ENCODE results near the gene ZNF532.

The ZNF532 gene

DNA sequence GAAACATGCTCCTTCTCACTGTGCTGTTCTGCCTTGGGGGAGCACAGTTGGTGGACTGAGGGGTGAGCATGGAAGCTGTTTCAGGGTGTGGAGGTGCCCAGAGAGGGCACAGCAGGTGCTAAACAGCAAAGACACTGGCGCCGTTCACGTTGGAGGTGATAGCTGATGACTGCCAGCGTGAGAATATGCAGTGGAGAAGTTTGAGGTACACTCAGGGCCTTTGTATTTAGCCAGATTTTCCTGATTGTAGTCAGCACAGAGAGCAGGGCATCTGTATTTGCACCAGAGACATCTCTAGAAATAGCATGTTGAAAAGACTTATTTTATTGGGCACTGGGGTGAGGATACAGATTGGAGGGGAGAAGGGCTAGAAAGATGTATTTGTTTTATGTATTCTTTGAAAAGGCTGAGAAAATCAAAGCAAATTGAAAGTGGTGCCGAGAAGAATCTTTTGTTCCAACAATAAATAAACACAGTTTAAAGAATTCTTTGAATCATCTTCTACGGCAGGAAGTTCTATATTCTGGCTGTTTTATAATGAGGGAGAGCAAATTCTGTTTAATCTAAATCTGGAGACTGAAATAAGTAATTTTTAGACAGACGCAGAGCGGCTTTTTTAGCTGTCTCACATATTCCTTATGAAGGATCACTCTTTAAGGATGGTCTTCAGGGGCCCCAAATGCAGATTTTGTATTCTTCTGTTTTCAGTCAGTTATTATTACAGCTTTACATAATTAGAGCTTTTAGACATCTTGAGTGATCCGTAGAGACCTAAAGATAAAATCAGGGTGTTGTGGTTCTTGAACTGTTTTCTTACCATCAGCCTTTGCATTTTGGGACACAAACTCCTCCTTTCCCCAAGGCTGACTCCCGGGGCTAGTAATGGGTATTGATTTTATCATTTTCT, 7.1 kb downstream of the ZNF532 start:
- H3K27ac ChIP-seq: no peak overlapping the region
- TF ChIP-seq ZFX (IDR thresholded peaks at IDR 0.05; ENCODE audit: borderline replicate concordance): no peak
- TF ChIP-seq, protein P1, sequence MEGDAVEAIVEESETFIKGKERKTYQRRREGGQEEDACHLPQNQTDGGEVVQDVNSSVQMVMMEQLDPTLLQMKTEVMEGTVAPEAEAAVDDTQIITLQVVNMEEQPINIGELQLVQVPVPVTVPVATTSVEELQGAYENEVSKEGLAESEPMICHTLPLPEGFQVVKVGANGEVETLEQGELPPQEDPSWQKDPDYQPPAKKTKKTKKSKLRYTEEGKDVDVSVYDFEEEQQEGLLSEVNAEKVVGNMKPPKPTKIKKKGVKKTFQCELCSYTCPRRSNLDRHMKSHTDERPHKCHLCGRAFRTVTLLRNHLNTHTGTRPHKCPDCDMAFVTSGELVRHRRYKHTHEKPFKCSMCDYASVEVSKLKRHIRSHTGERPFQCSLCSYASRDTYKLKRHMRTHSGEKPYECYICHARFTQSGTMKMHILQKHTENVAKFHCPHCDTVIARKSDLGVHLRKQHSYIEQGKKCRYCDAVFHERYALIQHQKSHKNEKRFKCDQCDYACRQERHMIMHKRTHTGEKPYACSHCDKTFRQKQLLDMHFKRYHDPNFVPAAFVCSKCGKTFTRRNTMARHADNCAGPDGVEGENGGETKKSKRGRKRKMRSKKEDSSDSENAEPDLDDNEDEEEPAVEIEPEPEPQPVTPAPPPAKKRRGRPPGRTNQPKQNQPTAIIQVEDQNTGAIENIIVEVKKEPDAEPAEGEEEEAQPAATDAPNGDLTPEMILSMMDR (IDR thresholded peaks at IDR 0.05): no peak

DNA sequence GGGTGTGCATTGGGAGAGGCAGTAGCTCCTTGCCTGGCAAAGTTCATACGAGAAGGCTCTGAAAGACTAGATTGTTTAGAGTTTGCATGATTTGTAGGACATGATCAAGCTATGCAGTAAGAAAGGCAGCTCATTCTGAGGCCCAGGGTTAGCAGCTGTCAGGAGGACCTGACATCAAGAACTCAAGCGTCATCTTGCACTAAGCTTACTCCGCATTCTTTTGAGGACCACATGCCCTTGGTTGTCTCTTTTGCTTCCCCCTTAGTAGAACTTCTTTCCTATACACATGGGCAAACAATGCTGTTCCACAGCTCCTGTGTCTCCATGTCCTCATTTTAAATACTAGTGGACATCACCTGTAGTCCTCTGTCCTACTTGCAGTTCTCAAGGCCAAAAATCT, 14.0 kb downstream of the ZNF532 start:
- TF ChIP-seq ZFX (IDR thresholded peaks at IDR 0.05; ENCODE audit: borderline replicate concordance): no peak
- TF ChIP-seq, protein P1 (IDR thresholded peaks at IDR 0.05): no peak

DNA sequence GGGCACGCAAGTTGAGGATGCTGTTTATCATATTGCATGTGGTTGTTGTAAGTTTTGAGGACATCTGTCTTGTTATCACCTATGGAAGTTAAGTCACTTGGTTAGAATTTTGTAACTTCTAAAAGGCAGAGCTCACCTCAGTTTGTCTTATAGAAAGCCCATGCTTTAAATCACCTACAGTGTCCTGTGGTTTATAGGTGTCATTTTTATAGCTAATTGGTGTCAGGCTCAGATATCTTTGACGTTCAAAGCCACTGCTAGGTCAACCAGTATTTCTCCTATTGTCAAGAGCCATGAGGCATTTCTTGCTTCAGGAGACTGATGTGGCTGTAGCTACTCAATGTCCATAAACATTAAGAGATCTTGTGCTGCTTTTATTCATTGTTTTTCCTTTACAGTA, 16.8 kb downstream of the ZNF532 start:
- no peak for TF ChIP-seq ZFX (IDR thresholded peaks at IDR 0.05; ENCODE audit: borderline replicate concordance)
- TF ChIP-seq, protein P1 (IDR thresholded peaks at IDR 0.05): no peak
- H3K27ac ChIP-seq: no peak overlapping the region

More for the DNA sequence above, 14.0 kb downstream of the ZNF532 start:
- H3K27ac ChIP-seq: no peak overlapping the region

DNA sequence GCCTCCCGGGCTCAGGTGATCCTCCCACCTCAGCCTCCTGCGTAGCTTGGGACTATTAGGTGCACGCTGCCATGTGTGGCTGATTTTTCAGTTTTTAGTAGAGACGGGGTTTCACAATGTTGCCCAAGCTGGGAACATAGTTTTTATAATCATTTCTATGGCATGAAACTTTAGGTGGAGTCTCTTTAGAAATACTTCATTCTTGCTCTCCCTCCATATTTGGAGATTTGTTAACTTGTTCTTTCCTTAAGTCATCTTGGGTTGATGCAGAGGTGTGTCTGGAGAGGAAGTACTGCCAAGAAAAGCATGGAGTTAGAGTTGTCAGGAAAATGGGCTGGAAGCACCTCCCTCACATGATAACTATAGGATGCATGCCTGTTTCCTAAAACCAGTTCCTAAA, 17.4 kb downstream of the ZNF532 start:
- H3K27ac ChIP-seq: no peak overlapping the region
- no peak for TF ChIP-seq ZFX (IDR thresholded peaks at IDR 0.05; ENCODE audit: borderline replicate concordance)
- TF ChIP-seq, protein P1 (IDR thresholded peaks at IDR 0.05): no peak

DNA sequence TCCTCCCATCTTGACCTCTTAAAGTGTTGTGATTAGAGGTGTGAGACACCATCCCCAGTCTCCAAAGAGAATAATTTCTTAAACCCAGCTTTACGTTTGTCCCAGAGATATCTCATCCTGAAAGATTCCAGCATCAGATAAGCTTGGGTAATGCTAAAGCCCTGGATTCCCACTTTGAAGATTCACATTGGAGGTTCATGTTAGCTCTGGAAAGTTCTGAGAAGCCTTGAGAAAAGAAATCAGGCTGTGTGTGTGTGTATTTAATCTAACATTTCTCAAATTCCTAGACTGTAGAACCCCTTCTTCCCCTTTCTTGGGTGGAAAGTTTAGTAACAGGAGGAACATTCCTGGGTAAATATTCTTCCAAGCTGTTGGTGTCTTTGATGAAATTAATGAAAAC, 18.0 kb downstream of the ZNF532 start:
- TF ChIP-seq, protein P1 (IDR thresholded peaks at IDR 0.05): no peak
- TF ChIP-seq ZFX (IDR thresholded peaks at IDR 0.05; ENCODE audit: borderline replicate concordance): no peak
- H3K27ac ChIP-seq: no peak overlapping the region

DNA sequence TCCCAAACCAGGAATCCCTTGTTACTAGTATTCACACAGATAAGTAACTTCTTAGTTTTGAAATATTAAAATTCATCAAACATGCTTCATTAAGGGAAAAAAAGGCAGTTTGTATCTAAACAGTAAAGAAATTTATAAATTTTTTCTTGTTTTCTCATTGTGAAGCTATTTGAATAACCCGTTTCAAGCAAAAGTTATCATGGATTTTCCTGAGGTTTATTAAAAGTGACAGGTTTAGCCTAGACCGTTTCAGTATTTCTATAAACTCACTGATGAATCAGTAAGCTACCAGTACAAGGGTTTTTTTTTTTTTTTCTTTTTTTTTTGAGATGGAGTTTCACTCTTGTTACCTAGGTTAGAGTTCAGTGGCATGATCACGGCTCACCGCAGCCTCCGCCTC, 20.0 kb downstream of the ZNF532 start:
- no peak overlapping the region for H3K27ac ChIP-seq
- TF ChIP-seq, protein P1 (IDR thresholded peaks at IDR 0.05): no peak

DNA sequence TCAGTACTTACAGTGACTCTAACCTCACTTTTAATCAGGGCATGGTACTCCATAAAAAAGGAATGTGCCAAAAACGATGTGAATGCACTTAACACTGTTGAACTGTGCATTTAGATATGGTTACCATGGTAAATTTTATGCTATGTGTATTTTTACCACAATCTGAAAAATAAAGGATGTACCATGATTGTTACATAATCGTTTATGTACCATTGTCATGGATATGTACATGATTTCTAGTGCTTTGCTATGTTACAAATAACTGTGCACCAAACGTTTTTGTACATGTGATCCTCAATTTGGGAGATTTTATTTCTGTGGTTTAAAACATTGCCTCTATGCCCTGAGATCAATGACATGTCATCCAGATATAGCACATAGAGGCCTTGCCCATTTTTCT, 21.8 kb downstream of the ZNF532 start:
- H3K27ac ChIP-seq: no peak overlapping the region
- TF ChIP-seq, protein P1 (IDR thresholded peaks at IDR 0.05): no peak
- no peak for TF ChIP-seq ZFX (IDR thresholded peaks at IDR 0.05; ENCODE audit: borderline replicate concordance)
